D721Med (cell line): Measurements from ENCODE around the gene LRRN4CL.

ENCODE experiments used
- DNase-seq: peaks from one replicate; pipeline ENCODE4 v3.0.0; 2011; ENCODE audit warnings: low spot score; ENCODE audit not compliant: insufficient read length
- FAIRE-seq: peaks from 2 replicates; lab custom pipeline; 2011; peaks lifted over from hg19 to GRCh38; lab: Jason Lieb, UNC
- CTCF ChIP-seq: IDR thresholded peaks from 2 replicates; pipeline ENCODE4 v1.5.1; 2012; ENCODE audit warnings: mild to moderate bottlenecking, control low read depth; ENCODE audit not compliant: insufficient read depth; ENCODE audit errors: missing control alignments

The LRRN4CL gene

DNA sequence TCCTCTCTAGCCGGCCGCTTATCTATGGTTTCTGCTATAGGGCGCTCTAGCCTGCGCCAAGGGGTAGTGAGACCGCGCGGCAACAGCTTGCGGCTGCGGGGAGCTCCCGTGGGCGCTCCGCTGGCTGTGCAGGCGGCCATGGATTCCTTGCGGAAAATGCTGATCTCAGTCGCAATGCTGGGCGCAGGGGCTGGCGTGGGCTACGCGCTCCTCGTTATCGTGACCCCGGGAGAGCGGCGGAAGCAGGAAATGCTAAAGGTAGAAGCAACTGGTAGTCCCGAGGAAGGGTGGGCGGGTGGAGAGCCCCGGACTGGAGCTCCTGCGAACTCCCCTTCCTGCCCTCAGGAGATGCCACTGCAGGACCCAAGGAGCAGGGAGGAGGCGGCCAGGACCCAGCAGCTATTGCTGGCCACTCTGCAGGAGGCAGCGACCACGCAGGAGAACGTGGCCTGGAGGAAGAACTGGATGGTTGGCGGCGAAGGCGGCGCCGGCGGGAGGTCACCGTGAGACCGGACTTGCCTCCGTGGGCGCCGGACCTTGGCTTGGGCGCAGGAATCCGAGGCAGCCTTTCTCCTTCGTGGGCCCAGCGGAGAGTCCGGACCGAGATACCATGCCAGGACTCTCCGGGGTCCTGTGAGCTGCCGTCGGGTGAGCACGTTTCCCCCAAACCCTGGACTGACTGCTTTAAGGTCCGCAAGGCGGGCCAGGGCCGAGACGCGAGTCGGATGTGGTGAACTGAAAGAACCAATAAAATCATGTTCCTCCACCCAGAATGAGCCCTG lies 17.5 kb downstream of the LRRN4CL start, which contains the start of the genes LBHD1 and UQCC3:
LBHD1 (minus strand) TSS at position 660 of the 782 bp plus-strand sequence. CDS start 2,236 bp downstream, outside the sequence.
UQCC3 (plus strand) TSS at position 66 of the 782 bp plus-strand sequence; CDS start at position 139, 73 bp downstream.
- DNase-seq = peak; percentile 79
- TF ChIP-seq CTCF = no peak
- no peak for FAIRE-seq

DNA sequence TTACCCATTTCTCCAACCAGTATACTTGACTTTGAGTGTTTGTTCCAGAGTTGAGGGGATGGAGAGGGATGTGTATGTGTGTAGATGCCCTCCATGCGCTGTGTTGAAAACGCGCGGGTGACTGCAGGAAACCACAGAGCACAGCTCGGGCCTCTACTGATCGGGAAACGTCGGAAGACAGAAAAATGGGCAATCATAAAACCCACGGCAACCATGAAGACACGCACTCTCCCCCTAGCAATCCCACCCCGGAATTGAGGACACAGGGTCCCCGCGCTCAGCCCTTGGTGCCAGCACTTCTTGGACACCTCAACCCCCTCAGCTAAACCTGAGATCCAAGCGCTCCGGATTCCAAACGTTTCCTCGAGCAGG lies 18.1 kb downstream of the LRRN4CL start:
- DNase-seq (no peak), FAIRE-seq (no peak)
- TF ChIP-seq CTCF = no peak

DNA sequence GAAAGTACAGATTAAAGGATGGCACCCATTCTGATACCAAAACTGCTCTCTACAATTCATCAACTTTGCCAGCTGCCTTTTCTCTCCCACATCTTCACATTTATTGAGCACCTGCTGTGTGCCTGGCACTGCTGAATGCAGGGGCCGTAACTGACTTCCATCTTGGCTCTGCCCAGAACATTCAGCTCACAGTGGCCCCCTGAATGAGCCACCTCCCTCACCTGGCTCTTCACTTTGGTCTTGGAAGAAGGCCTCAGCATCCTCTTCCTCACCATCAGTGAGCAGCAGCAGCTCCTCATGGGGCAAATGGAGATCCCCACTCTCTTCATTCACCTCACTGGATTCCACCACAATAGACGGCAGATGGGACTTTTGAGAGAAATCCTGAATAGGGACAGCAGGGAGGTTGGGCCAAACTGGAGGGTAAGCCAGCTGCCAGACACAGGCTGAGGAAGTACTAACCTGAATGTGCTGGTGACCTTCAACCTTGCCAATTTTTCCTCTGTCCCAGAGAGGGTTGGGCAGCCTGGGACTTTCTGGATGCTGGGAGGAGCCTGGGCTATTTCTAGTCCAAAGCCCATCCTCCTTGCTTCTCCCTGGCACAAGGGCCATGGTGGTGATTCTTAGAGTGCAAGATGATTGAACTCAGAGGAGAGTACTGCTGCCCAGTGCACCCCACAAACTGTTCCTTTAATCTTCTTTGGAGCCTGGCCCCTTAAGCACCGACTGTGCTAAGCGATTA lies 19.7 kb downstream of the LRRN4CL start:
- no peak for FAIRE-seq
- no peak for DNase-seq
- TF ChIP-seq CTCF = no peak

DNA sequence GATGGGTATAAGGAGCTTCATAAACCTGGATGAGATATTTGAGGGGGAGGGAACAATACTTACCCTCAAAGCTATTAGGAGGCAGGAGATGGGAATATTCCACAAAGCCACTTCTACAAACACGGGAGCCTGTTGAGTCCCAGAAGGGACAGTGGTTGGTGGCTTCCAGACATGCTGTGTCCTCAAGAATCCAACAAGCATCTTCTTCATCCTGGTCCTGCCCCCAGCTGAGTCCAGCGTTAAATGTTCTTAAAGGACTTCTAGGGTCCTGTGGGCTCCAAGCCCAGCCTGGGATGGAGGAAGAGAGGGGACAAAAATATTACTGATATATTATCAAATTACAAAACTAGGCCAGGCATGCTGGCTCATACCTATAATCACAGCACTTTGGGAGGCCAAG lies 21.9 kb downstream of the LRRN4CL start:
- TF ChIP-seq CTCF = no peak
- DNase-seq (no peak), FAIRE-seq (no peak)

GRCh38 chr11:62666259-62666926 lies 22.9 kb downstream of the LRRN4CL start:
- FAIRE-seq = no peak
- no peak for DNase-seq
- TF ChIP-seq CTCF = no peak

GRCh38 chr11:62665599-62666258 lies 23.6 kb downstream of the LRRN4CL start:
- no peak for TF ChIP-seq CTCF
- FAIRE-seq (no peak), DNase-seq (no peak)
